Measurements from ENCODE around the gene CCDC120. TPM values are rescaled to one million over a fixed set of nuclear protein-coding genes. Genes with fewer than 3 reads are reported as not detected.

The CCDC120 gene
- total RNA-seq, 1 experiment from 2014 or later: 15.2 TPM

DNA sequence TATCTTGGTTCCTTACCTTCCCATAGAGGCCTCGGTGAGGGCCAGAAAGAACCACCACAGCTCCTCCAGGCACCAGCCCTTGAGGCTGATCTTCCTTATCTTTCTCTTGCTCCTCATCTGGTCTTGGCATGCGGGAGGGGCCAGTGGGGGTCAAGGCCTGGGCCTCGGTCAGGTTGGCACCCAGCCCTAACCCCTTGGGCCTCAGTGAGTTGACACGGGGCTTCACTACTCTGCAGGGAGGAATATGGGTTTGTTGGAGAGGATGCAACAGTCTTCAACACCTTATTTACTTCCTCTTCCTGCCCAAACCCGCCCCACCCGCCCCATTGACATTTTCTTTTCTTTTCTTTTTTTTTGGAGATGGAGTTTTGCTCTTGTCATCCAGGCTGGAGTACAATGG is 58.8 kb downstream of the CCDC120 start:
- DNase-seq (ENCODE audit: low spot score) (no peak), ATAC-seq (no peak)
- CTCF ChIA-PET: no interaction called here
- H3K4me3 Mint-ChIP-seq: no peak overlapping the region
- peaks cover 33% of the 10 kb centered on the region for H3K36me3 Mint-ChIP-seq
- H3K4me1 Mint-ChIP-seq: no peaks in the 10 kb centered on the region
- POLR2A ChIA-PET: no interaction called here
- TF ChIP-seq FOXK1 (CRISPR knock-in tag; IDR thresholded peaks at IDR 0.05): no peak
- TF ChIP-seq ZNF263 (CRISPR knock-in tag; IDR thresholded peaks at IDR 0.05; ENCODE audit: low read depth): no peak
- no peak for TF ChIP-seq FOXP1 (CRISPR knock-in tag; IDR thresholded peaks at IDR 0.05; ENCODE audit: borderline replicate concordance)
- TF ChIP-seq, protein P1, sequence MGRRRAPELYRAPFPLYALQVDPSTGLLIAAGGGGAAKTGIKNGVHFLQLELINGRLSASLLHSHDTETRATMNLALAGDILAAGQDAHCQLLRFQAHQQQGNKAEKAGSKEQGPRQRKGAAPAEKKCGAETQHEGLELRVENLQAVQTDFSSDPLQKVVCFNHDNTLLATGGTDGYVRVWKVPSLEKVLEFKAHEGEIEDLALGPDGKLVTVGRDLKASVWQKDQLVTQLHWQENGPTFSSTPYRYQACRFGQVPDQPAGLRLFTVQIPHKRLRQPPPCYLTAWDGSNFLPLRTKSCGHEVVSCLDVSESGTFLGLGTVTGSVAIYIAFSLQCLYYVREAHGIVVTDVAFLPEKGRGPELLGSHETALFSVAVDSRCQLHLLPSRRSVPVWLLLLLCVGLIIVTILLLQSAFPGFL (CRISPR knock-in tag; IDR thresholded peaks at IDR 0.05; ENCODE audit: borderline replicate concordance): no peak
- no peak for TF ChIP-seq ZNF416 (CRISPR knock-in tag; IDR thresholded peaks at IDR 0.05)
- TF ChIP-seq SP1 (CRISPR knock-in tag; conservative IDR thresholded peaks at IDR 0.05): no peak
- TF ChIP-seq ETV6 (CRISPR knock-in tag; IDR thresholded peaks at IDR 0.05): no peak
- TF ChIP-seq, protein P2, sequence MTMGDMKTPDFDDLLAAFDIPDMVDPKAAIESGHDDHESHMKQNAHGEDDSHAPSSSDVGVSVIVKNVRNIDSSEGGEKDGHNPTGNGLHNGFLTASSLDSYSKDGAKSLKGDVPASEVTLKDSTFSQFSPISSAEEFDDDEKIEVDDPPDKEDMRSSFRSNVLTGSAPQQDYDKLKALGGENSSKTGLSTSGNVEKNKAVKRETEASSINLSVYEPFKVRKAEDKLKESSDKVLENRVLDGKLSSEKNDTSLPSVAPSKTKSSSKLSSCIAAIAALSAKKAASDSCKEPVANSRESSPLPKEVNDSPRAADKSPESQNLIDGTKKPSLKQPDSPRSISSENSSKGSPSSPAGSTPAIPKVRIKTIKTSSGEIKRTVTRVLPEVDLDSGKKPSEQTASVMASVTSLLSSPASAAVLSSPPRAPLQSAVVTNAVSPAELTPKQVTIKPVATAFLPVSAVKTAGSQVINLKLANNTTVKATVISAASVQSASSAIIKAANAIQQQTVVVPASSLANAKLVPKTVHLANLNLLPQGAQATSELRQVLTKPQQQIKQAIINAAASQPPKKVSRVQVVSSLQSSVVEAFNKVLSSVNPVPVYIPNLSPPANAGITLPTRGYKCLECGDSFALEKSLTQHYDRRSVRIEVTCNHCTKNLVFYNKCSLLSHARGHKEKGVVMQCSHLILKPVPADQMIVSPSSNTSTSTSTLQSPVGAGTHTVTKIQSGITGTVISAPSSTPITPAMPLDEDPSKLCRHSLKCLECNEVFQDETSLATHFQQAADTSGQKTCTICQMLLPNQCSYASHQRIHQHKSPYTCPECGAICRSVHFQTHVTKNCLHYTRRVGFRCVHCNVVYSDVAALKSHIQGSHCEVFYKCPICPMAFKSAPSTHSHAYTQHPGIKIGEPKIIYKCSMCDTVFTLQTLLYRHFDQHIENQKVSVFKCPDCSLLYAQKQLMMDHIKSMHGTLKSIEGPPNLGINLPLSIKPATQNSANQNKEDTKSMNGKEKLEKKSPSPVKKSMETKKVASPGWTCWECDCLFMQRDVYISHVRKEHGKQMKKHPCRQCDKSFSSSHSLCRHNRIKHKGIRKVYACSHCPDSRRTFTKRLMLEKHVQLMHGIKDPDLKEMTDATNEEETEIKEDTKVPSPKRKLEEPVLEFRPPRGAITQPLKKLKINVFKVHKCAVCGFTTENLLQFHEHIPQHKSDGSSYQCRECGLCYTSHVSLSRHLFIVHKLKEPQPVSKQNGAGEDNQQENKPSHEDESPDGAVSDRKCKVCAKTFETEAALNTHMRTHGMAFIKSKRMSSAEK (CRISPR knock-in tag; IDR thresholded peaks at IDR 0.05; ENCODE audit: borderline replicate concordance): no peak
- no peak for TF ChIP-seq CREB1 (CRISPR knock-in tag; IDR thresholded peaks at IDR 0.05)
- TF ChIP-seq, protein P3, sequence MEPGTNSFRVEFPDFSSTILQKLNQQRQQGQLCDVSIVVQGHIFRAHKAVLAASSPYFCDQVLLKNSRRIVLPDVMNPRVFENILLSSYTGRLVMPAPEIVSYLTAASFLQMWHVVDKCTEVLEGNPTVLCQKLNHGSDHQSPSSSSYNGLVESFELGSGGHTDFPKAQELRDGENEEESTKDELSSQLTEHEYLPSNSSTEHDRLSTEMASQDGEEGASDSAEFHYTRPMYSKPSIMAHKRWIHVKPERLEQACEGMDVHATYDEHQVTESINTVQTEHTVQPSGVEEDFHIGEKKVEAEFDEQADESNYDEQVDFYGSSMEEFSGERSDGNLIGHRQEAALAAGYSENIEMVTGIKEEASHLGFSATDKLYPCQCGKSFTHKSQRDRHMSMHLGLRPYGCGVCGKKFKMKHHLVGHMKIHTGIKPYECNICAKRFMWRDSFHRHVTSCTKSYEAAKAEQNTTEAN (CRISPR knock-in tag; IDR thresholded peaks at IDR 0.05): no peak
- H3K27ac Mint-ChIP-seq: no peak overlapping the region
- H3K27me3 Mint-ChIP-seq (ENCODE audit: low read depth): no peaks in the 10 kb centered on the region
- no peaks in the 10 kb centered on the region for H3K9me3 Mint-ChIP-seq

Other genes with a start within 250 kb of the CCDC120 start
- gene ERAS, start 232.5 kb upstream of the CCDC120 start, total RNA-seq (2021): not detected in 3 replicates
- 7.4 to 8.0 TPM (median 7.5 TPM) in 3 replicates for gene PCSK1N, start 223.4 kb upstream of the CCDC120 start, total RNA-seq (2021)
- 99.6 to 120 TPM (median 114 TPM) in 3 replicates for gene TIMM17B, start 161.2 kb upstream of the CCDC120 start, total RNA-seq (2021)
- 79.4 to 81.2 TPM (median 81.2 TPM) in 3 replicates for gene PQBP1, start 161.1 kb upstream of the CCDC120 start, total RNA-seq (2021)
- 18.0 to 21.0 TPM (median 20.2 TPM) in 3 replicates for gene SLC35A2, start 147.4 kb upstream of the CCDC120 start, total RNA-seq (2021)
- 146 to 184 TPM (median 182 TPM) in 3 replicates for gene PIM2, start 140.0 kb upstream of the CCDC120 start, total RNA-seq (2021)
- gene OTUD5, start 101.4 kb upstream of the CCDC120 start, total RNA-seq (2021): 50.9 to 52.6 TPM (median 51.1 TPM) in 3 replicates
- gene KCND1, start 87.2 kb upstream of the CCDC120 start, total RNA-seq (2021): 4.9 to 5.4 TPM (median 5.2 TPM) in 3 replicates
- 60.0 to 70.7 TPM (median 60.9 TPM) in 3 replicates for gene GRIPAP1, start 56.7 kb upstream of the CCDC120 start, total RNA-seq (2021)
- gene TFE3, start 15.6 kb upstream of the CCDC120 start, total RNA-seq (2021): 46.4 to 51.2 TPM (median 50.0 TPM) in 3 replicates
- gene PRAF2, start 15.0 kb downstream of the CCDC120 start, total RNA-seq (2021): 14.8 to 16.1 TPM (median 15.0 TPM) in 3 replicates
- 20.0 to 23.9 TPM (median 21.4 TPM) in 3 replicates for gene WDR45, start 20.9 kb downstream of the CCDC120 start, total RNA-seq (2021)
- gene GPKOW, start 64.7 kb downstream of the CCDC120 start, total RNA-seq (2021): 18.5 to 19.9 TPM (median 19.0 TPM) in 3 replicates
- 1.2 to 2.4 TPM (median 2.0 TPM) in 3 replicates for gene MAGIX, start 103.8 kb downstream of the CCDC120 start, total RNA-seq (2021)
- 11.8 to 12.9 TPM (median 12.4 TPM) in 3 replicates for gene PLP2, start 112.9 kb downstream of the CCDC120 start, total RNA-seq (2021)
- gene PRICKLE3, start 127.4 kb downstream of the CCDC120 start, total RNA-seq (2021): 12.5 to 14.6 TPM (median 12.8 TPM) in 3 replicates
- 4.8 to 7.0 TPM (median 5.3 TPM) in 3 replicates for gene SYP, start 141.2 kb downstream of the CCDC120 start, total RNA-seq (2021)
- gene CACNA1F, start 174.3 kb downstream of the CCDC120 start, total RNA-seq (2021): 1.6 to 2.7 TPM (median 1.8 TPM) in 3 replicates
- gene CCDC22, start 176.5 kb downstream of the CCDC120 start, total RNA-seq (2021): 10.2 to 13.4 TPM (median 13.2 TPM) in 3 replicates
- 0.39 to 0.42 TPM (median 0.39 TPM) in 3 replicates for gene FOXP3, start 205.7 kb downstream of the CCDC120 start, total RNA-seq (2021)
- gene PPP1R3F, start 210.8 kb downstream of the CCDC120 start, total RNA-seq (2021): 7.0 to 14.1 TPM (median 11.3 TPM) in 3 replicates
- gene GAGE10, start 244.6 kb downstream of the CCDC120 start, total RNA-seq (2021): not detected in 3 replicates